Skeletal muscle satellite cell (primary cell): ENCODE results near the gene SEMA3C. TPM values are rescaled to one million over a fixed set of nuclear protein-coding genes. Genes with fewer than 3 reads are reported as not detected.
A peak's percentile ranks its signal among the peaks of the same experiment; 100 is the strongest.

Experiments
- H3K27me3 ChIP-seq: 2 replicates; pipeline ENCODE4 v1.7.0; 2013; ENCODE audit warnings: low read length; ENCODE audit not compliant: control insufficient read depth, insufficient read depth
- H3K36me3 ChIP-seq: 2 replicates; pipeline ENCODE4 v1.7.0; 2013; ENCODE audit warnings: mild to moderate bottlenecking, control low read depth, low read length; ENCODE audit not compliant: insufficient read depth
- H3K4me1 ChIP-seq: 2 replicates; pipeline ENCODE4 v1.7.0; 2013; ENCODE audit warnings: low read length; ENCODE audit not compliant: control insufficient read depth, insufficient read depth
- H3K4me2 ChIP-seq: 2 replicates; pipeline ENCODE4 v1.7.0; 2013; ENCODE audit warnings: mild to moderate bottlenecking, low read length
- H3K4me3 ChIP-seq: 2 replicates; pipeline ENCODE4 v1.7.0; 2013; ENCODE audit warnings: low read length
- H3K9ac ChIP-seq: 2 replicates; pipeline ENCODE4 v1.7.0; 2013; ENCODE audit warnings: mild to moderate bottlenecking, low read depth, low read length, moderate library complexity
- H3K9me3 ChIP-seq: replicated peaks from 2 replicates; pipeline ENCODE4 v1.7.0; 2013; ENCODE audit warnings: mild to moderate bottlenecking, control low read depth, low read length
- total RNA-seq: library from RNA; depleted of rRNA; stranded (reverse); fragments of >200 nt; gene quantifications from 2 replicates; pipeline ENCODE4 v1.2.3, GENCODE V29; 2012; rRNA removed

The SEMA3C gene
- 109 and 185 TPM in 2 replicates for total RNA-seq

DNA sequence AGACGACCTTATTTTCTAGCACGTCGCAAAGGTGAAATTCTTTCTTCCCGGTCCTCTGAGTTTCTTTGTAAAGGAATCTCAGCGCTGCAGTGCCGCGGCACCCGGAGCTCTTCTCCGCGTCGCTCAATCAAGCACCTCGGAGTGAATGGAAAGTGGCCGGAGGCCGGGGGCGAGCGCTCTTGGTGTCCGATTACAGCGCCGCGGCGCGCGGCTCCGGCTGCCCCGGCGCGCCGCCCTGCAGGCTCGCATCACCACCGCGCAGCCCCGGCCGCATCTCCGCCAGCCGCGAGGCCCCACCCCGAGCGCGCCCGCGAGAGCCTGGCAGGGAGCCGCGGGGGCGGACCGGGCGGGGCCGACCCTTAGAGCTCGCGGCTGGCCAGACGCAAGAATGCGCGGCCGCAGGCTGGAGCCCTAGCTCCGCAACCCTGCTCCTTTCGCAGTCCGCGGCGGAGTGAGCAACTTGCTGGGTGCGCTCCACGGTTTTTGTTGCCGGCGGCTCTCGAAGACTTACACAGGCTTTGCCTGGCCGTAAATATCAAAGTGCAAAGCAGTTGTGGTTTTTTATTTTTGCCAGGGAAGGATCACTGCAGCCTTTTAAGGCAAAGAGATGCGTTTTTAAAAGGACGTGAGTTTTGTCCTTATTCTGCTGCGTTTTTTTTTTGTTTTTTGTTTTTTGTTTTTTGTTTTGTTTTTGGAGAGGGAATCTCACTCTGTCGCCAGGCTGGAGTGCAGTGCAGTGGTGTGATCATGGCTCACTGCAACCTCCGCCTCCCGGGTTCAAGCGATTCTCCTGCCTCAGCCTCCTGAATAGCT is at the start of gene SEMA3C:
Gene SEMA3C, minus strand, starts transcription at position 143 of the 813 bp plus-strand sequence. CDS start 2,270 bp downstream, outside the sequence.
- no peaks in the 10 kb centered on the region for H3K27me3 ChIP-seq
- peak within 1 kb of the TSS; percentile 78 for H3K4me3 ChIP-seq
- peaks cover 25% of the 10 kb centered on the region for H3K4me1 ChIP-seq
- peak within 1 kb of the TSS; percentile 83 for H3K4me2 ChIP-seq
- H3K9ac ChIP-seq = peak within 1 kb of the TSS; percentile 87
- H3K36me3 ChIP-seq = peaks cover 19% of the 10 kb centered on the region
- no peaks in the 10 kb centered on the region for H3K9me3 ChIP-seq

- H3K27me3 ChIP-seq = no peaks in the 10 kb centered on the region
- no peak overlapping the region for H3K4me3 ChIP-seq
- H3K4me2 ChIP-seq = no peak overlapping the region
- H3K36me3 ChIP-seq = no peaks in the 10 kb centered on the region
- H3K4me1 ChIP-seq = no peaks in the 10 kb centered on the region
- no peak overlapping the region for H3K9ac ChIP-seq
- no peaks in the 10 kb centered on the region for H3K9me3 ChIP-seq
These were observed 49.8 kb upstream of the SEMA3C start for GRCh38 chr7:80968606-80969005.

DNA sequence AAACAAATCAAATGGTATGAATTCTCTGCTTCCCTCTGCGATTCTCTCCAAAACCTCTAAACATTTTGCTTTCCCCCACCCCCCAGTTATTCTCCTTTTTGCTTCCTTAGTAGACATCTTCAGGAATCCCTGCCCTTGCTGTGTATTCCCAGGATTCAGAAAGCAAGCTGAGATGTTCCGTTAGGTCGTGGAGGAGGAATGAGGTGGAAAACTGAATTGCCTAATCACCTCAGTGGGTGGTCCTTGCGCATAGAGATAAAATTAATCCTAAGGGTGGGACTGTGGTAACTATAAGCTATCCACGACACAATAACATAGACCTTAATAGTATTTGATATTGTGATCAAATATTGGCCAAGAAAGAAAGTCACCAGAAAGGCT is 49.1 kb upstream of the SEMA3C start:
- Histone ChIP-seq H3K4me3 (no peak overlapping the region), H3K27me3 (no peaks in the 10 kb centered on the region), H3K4me1 (no peaks in the 10 kb centered on the region), H3K4me2 (no peak overlapping the region), H3K36me3 (no peaks in the 10 kb centered on the region), H3K9me3 (no peaks in the 10 kb centered on the region), H3K9ac (no peak overlapping the region)

DNA sequence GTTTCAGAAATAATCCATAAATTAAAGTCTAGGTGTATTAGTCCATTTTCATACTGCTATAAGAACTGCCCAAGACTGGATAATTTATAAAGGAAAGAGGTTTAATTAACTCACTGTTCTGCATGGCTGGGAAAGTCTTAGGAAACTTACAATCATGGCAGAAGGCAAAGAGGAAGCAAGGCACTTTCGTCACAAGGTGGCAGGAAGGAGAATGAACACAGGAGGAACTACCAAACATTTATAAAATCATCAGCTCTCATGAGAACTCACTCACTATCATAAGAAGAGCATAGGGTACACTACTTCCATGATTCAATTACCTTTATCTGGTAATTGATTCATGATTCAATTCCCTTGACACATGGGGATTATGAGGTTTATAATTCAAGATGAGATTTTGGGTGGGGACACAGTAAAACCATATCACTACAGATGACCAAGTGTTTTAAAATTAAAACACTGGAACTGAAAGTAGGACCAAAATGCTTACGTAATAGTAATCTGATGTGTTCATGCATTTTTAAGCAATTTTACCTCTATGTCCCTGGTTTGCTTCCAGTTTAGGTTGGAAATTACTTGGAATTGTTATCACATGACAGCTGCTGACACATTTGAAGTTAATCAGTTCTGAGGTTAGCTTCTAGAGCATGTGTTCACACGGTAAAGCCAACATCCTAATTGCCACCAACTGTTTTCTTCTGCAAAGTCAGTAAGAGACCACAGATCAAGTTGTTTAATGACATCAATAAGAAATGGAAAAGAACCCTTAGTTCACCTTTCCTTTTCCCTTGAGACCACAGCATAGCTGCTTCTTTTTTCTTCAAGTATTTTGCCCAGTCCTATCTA is 48.4 kb upstream of the SEMA3C start:
- Histone ChIP-seq H3K4me1 (no peaks in the 10 kb centered on the region), H3K27me3 (no peaks in the 10 kb centered on the region), H3K9ac (no peak overlapping the region), H3K9me3 (no peaks in the 10 kb centered on the region), H3K4me2 (no peak overlapping the region), H3K4me3 (no peak overlapping the region), H3K36me3 (no peaks in the 10 kb centered on the region)

- Histone ChIP-seq H3K4me3 (no peak overlapping the region), H3K4me2 (no peak overlapping the region), H3K27me3 (no peaks in the 10 kb centered on the region), H3K9ac (no peak overlapping the region), H3K4me1 (peaks cover 11% of the 10 kb centered on the region), H3K9me3 (no peaks in the 10 kb centered on the region), H3K36me3 (no peaks in the 10 kb centered on the region)
These were observed 41.5 kb upstream of the SEMA3C start for GRCh38 chr7:80960244-80960795.

DNA sequence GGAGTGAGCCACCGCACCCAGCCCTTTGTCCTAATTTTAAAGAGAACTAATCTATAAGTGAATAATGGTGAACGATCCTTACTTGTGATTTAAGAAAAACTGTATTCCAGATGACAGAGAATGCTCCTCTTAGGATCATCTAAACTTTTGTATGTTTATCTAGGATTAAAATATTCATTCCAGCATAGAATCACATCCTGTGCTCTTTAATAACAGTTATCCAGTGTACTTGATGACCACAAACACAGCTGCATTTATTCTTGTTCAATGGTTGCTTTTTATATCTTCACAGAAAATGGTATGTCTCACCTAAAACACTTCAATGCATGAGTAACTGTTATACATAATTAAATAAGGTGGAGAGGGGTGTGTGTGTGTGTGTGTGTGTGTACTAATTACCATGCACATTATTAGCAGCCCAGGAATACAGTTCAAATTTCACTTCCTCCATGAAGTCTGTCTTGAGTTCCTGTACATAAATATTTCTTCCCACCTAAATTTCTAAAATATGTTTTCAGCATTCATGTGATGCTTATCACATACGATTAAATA is 38.5 kb upstream of the SEMA3C start:
- no peaks in the 10 kb centered on the region for H3K27me3 ChIP-seq

DNA sequence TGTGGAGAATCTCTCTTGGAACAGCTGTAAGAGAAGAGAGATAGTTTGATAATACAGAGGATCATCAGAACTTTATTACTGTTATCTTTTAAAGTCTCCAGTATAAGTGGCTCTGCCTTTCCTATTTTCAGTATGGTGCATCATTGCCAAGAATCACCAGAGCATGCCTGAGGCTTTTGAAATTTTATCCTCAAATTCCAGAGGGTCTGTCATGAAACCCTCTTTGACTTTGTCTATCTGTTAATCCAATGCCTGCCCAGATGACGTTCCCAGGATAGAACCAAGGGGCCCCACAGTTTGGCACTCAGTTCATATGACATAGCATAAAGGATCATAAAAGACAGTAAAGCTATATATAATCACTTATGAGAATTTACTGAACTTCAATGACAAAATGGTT is 35.3 kb upstream of the SEMA3C start:
- Histone ChIP-seq H3K4me1 (no peaks in the 10 kb centered on the region), H3K4me2 (no peak overlapping the region), H3K4me3 (no peak overlapping the region), H3K9me3 (no peaks in the 10 kb centered on the region), H3K27me3 (no peaks in the 10 kb centered on the region), H3K36me3 (no peaks in the 10 kb centered on the region), H3K9ac (no peak overlapping the region)

More for the DNA sequence above, 38.5 kb upstream of the SEMA3C start:
- Histone ChIP-seq H3K9me3 (no peaks in the 10 kb centered on the region), H3K4me2 (no peak overlapping the region), H3K9ac (no peak overlapping the region), H3K4me1 (peaks cover 11% of the 10 kb centered on the region), H3K4me3 (no peak overlapping the region), H3K36me3 (no peaks in the 10 kb centered on the region)

GRCh38 chr7:80950550-80950967 is 31.7 kb upstream of the SEMA3C start:
- Histone ChIP-seq H3K4me2 (no peak overlapping the region), H3K9me3 (no peaks in the 10 kb centered on the region), H3K4me1 (no peaks in the 10 kb centered on the region), H3K4me3 (no peak overlapping the region), H3K36me3 (no peaks in the 10 kb centered on the region), H3K9ac (no peak overlapping the region), H3K27me3 (no peaks in the 10 kb centered on the region)

DNA sequence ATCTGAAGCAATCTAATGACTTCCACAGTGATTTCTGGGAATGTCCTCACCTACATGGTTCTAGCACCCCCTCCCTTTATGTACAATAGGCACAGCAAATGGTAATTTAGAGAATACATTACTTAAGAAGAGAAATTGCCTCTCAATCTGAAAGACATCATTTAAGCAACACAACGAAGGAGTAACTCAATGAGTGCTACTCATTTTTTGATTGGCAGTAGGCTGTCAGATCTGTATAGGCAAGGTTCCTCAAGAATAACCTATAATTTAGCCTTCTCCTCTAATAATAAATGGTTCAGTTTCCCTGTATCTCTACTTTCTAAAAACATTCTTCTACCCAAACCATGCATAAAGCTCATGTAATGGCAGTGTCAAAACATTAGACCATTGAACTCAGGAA is 30.6 kb upstream of the SEMA3C start:
- Histone ChIP-seq H3K9me3 (no peaks in the 10 kb centered on the region), H3K4me2 (no peak overlapping the region), H3K36me3 (no peaks in the 10 kb centered on the region), H3K4me3 (no peak overlapping the region), H3K9ac (no peak overlapping the region), H3K4me1 (no peaks in the 10 kb centered on the region), H3K27me3 (no peaks in the 10 kb centered on the region)

DNA sequence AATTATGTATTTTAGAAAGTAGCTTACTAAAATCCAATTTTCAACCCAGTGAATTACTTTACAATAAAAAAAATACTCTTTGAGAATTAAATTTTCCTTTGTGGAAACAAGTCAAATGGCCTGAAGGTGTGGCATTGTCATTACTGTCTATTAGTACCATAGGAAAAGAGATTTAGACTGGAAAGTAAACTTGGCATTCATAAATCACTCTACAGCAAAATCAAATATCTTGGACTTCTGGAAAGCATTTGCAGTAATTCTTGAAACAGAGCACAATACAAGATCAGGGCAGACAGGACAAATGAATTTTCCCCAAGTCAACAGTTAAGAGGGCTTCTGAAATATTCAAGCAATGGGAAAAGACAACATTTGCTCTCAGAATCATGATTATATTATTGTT is 28.0 kb upstream of the SEMA3C start:
- H3K27me3 ChIP-seq = no peaks in the 10 kb centered on the region
- H3K9me3 ChIP-seq = peaks cover 5% of the 10 kb centered on the region
- no peak overlapping the region for H3K4me3 ChIP-seq
- no peak overlapping the region for H3K9ac ChIP-seq
- H3K36me3 ChIP-seq = no peaks in the 10 kb centered on the region
- H3K4me1 ChIP-seq = peaks cover 17% of the 10 kb centered on the region
- no peak overlapping the region for H3K4me2 ChIP-seq

DNA sequence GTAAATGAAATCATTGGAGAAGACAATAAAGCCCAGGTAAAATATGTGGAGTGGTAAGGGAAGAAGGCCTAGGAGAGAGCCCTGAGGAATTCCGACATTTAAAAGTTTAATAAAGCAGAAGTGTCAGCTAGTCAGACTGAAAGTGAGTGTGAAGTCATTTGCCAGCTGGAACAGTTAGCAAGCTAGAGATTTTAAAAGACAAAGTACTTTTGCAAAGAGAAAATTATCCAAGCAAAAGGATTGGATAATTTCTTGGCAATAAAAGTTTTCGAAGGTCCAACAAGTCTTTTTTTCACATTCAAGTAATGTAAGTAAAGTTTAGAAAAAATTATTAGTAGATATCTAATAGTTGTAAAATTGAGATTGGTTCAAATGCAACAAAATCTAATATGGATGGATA is 27.1 kb upstream of the SEMA3C start:
- no peak overlapping the region for H3K4me3 ChIP-seq
- no peak overlapping the region for H3K4me2 ChIP-seq
- peaks cover 24% of the 10 kb centered on the region for H3K4me1 ChIP-seq
- no peak overlapping the region for H3K9ac ChIP-seq
- H3K36me3 ChIP-seq = no peaks in the 10 kb centered on the region
- no peaks in the 10 kb centered on the region for H3K27me3 ChIP-seq
- H3K9me3 ChIP-seq = peaks cover 5% of the 10 kb centered on the region
